Measurements from ENCODE around the gene ELMO3.

Gene ELMO3

DNA sequence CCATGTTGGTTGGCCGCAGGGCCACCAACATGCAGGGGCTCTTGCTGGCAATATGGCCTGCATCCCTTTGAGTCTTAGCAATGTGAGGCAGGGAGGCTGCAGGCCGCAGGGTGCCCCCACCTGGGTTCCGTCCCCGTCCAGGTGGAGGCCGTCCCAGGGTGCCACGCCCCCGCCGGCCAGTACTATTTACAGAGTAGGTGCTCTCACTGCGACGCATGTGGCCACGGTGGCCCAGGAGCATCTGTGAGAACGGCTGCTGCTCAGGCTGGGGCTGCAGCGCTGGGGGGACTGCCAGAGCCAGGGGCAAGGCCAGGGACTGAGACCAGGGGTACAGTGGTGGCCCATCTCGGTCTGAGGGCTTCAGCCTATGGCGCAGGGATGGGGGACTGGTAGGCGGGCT is 18.8 kb upstream of the ELMO3 start:
- DNase-seq (ENCODE audit: low read depth in 2 of 2) = no peak

DNA sequence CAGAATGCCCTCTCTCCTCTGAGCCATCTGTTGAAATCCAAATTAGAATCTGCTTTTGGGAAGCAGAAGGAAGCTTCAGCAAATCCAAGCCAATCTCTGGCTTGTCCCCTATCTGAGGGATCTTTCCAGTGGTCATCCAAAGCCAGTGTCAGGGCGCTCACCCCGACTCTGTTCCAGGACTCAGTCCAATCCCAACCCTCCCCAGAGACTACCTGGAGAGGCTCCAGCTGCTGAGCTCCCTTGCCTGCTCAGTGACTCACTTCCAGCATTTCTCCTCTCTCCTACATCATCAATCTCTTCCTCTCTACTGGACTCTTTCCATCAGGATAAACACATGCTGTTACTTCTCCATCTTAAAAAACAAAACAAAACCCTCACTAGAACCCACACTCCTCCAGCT is 17.6 kb upstream of the ELMO3 start:
- DNase-seq (ENCODE audit: low read depth in 2 of 2) = no peak

DNA sequence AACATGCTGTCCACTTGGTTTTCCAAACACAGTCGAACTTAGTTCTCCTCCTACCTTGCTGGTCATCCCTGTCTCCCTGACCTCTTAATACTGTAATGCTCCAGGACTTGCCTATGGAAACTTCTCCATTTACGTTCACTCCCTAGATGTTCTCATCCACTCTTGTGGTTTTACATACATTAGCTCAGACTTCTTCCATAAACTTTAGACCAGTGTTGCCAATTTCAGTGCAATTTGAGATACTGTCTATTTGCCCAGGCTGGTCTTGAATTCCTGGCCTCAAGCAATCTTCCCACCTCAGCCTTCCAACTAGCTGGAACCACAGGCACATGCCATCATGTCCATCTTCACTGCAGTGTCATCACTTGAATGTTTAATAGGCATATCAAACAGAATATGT is 16.6 kb upstream of the ELMO3 start:
- no peak for DNase-seq (ENCODE audit: low read depth in 2 of 2)

DNA sequence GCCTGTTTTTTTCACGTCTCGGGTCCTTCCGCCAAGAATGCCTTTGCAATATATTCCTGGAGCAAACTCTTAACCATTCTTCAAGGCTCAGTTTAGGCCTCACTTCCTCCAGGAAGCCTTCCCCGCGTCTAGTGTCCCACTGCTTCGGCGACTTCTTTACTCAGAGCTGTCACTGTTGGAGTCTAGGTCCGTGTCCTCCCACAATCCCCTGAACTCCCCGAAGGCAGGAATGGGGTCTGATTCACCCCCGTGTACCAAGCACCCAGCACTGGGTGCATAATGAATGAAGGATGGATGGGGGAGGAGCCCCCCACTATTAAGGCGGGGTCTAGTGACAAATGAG is 15.7 kb upstream of the ELMO3 start:
- DNase-seq (ENCODE audit: low read depth in 2 of 2) = no peak

DNA sequence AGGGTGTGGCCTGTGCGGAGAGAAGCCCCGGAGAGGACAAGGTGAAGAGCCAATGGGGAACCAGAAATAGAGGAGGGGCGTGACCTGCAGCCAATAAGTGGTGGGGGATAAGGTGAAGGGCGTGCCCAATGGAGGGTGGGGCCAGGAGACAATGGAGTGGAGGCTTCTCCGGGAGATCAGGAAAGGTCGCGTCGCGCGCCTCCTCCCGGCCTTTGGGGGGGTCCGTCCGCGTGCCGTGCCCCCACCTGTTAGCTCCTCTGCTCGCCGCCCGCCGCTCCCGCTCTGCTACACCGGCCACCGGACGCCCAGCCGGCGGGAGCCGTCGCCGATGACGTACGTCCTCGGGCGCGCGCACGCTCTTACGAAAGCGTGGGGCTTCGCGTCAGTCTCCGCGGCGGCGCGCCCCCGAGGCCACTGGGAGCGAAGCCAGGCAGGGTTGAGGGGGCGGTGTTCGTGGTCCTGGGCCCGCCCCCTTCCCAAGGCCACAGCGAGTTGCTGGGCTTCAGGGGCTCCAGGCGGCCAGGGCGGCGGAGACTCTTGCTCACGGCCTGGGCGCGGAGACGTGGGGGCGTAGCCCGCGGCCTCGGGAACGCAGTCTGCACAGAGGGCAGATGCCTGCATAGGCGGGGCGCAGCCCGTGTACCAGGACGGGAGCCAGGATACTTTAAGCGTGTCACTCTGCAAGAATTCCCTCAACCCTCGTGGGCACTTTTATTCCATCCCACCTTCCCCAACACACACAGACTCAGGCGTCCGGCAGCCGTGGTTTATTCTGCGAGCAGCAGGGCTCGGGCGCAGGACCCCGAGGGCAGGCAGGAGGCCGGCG is 15.1 kb upstream of the ELMO3 start, which contains the start of gene MATCAP1:
MATCAP1 (minus strand) TSS at position 337 of the 826 bp plus-strand sequence. CDS start 3,353 bp downstream, outside the sequence.
- peak; percentile 78 to 81 for DNase-seq (ENCODE audit: low read depth in 2 of 2)

DNA sequence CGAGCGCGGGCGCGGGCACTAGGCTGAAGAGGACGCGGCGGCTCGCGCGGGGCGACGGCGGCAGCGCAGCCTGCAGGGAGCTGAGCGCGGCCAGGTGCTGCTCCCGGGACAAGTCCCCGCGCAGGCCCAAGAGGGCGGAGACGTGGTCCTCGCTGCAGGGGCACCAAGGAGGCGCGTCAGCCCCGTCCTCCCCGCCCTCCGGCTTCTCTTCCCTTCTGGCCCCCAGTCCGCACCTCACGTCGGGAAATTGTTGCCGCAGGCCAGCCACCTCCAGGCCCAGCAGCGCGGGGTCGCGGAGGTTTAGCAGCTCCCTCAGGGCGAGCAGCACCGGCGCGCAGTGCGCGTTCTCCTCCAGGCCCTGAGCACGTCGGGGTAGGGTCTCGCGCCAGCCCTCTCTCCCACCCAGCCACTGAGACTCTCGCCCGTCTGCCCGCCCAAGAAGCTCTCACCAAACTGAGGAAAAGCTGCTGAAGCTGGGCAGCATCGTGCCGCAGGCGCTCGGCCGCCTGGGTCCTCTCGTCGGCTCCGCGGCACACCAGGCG is 14.4 kb upstream of the ELMO3 start:
- DNase-seq (ENCODE audit: low read depth in 2 of 2) = no peak

DNA sequence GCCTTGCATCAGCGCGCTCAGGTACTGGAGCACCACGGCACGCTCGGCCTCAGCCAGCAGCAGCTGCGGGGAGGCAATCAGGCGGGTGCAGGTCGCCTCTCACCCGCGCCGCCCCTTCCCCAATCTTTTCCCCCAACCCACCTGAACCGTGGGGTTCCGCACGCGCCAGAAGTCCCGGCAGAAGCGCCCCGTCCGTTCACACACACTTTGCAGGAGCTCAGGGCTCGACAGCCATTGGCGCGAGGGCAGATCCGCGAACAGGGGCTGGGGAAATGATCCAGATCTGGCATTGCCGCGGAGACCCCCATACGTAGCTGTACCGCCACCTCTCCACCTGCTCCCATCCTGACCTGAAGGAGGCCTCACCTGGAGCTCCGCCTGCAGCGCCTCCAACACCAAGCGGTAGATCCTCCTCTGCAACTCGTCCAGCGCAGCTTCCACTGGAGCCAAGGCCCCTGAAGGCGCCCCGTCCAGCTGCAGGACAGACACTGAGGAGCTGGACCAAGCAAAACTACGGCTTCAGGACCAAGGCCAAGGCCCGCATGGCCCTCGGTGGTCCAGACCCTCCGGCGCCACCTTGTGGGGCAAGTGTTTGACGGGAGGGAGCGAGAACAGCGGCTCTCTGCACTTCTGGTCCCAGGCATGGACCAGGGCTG is 13.8 kb upstream of the ELMO3 start:
- DNase-seq (ENCODE audit: low read depth in 2 of 2) = peak; percentile 63 to 73

DNA sequence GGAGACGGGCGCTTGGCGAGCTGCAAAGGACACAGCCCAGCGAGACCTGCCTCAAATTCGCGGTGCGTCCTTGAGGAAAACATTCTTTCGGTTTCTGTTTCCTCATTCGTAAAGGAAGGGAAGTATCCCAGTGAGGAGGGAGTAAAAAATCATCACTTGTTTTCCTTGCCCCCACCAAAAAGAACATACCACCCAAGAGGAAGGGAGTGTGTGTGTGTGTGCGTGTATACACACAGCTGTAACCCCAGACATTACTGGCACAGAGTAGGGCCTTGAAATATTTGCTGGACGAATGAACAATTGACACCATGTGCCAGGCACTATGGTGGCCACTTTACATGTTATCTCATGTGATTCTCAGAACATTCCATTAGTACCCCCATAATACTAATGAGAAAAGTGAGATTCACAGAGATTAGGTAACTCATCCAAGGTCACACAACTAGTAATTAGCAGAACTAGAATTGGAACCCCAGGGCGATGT is 13.2 kb upstream of the ELMO3 start:
- no peak for DNase-seq (ENCODE audit: low read depth in 2 of 2)

DNA sequence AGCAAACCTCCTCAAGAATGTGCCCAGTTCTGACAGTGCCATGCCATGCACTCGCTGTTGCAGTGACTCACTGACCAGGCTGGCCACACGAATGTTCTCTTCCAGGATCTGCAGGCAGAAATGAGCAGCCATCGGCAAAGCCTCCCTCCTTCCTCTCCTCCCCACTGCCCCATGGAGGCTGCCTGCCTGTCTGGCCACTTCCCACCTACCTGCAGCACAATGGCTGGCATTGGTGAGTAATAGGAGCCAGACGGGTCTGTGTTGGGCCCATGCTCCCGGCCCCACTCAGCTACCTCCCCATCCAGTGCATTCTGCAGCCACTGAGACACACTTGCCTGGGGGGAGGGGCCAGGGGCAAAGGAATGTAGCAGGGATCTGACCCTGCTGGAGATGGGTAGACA is 12.4 kb upstream of the ELMO3 start:
- no peak for DNase-seq (ENCODE audit: low read depth in 2 of 2)

DNA sequence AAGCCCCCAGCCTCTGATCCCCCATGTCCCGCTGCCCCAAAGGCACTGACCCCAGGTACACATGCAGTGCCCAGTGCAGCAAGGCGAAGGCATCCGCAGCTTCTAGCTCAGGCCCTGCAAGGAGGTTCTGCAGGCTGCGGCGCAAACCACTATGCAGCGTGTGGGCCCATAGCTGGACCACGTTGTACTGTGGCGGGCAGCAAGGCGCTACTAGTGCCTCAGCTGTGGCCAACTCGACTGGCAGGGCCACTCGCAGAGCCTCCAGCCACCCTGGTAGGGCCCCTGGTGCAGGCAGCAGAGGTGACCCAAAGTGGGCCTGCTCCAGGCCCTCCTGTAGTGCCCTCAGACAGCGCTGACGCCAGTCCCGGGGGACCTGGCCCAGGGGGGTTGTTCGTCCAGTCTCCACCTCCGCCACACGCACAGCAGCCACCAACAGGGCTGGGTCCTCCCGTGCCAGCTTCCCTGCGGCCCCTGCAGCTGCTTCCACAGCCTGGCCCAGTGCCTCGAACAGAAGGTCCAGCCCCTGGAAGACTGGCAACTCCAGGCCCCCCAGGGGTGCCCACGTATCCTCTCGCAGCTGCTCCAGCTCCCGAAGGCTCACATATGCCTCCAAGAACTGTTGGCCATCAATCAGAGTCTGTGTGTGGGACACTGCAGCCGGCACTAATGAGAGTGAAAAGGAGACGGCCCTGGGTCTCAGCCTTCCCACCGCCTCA is 11.6 kb upstream of the ELMO3 start:
- DNase-seq (ENCODE audit: low read depth in 2 of 2) = no peak

DNA sequence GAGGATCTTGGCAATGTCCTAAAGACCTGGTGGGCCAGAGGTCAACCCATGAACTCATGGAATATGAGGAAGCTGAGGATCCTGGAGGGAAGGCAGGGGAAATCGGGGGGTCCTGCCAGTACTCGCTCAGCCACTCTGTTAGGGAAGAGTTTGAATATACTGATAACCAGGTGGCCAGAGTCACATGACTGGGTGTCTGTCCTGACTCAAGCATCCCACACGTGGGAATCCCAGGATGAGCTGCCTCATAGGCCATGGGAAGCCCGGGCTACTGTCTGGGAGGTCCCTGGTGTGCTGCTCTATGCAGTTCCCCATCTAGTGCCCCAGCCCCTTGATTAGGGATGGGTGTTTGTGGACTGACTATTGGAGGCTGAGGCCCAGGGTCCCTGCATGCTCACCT is 10.6 kb upstream of the ELMO3 start:
- no peak for DNase-seq (ENCODE audit: low read depth in 2 of 2)

DNA sequence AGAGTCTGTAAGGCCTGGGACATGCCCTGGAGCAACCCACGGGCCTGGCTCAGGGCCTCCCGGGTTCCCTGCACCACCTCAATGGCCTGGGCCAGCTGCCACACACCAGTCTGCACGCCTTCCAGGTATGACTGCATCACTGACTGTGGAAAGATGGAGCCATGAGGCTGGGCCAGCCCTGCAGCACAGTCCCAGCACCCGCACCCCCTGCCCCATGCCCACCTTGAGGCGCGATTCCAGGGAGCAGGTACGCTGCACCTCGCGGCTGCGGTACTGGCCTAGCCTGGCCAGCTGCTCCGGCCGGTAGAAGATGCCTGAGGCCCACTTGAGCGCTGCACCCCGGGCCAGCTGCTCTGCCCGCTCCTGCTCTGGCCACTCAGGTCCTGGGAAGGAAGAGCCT is 10.1 kb upstream of the ELMO3 start:
- no peak for DNase-seq (ENCODE audit: low read depth in 2 of 2)

DNA sequence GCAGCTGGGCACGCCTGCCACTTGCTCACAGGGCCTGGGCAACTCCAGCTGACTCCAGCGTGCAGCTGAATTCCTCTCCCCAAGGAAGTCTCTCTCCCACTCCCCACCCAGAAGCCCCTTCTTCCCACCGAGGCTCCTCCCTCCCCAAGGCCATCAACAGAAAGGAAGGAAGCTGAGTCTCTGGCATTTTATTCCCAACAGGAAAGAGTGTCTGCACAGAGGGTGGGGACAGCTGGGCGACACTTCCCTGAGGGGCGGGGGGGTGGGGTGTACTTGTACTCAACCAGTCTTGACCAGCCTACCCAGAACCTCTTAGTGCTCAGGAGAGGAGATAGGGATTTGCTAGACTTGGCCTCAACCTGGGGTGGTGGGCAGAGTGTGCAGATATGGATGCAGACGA is 8.9 kb upstream of the ELMO3 start, which contains the start of gene EXOC3L1:
EXOC3L1 (minus strand) TSS at position 96 of the 400 bp plus-strand sequence. CDS start 460 bp downstream, outside the sequence.
- no peak for DNase-seq (ENCODE audit: low read depth in 2 of 2)

DNA sequence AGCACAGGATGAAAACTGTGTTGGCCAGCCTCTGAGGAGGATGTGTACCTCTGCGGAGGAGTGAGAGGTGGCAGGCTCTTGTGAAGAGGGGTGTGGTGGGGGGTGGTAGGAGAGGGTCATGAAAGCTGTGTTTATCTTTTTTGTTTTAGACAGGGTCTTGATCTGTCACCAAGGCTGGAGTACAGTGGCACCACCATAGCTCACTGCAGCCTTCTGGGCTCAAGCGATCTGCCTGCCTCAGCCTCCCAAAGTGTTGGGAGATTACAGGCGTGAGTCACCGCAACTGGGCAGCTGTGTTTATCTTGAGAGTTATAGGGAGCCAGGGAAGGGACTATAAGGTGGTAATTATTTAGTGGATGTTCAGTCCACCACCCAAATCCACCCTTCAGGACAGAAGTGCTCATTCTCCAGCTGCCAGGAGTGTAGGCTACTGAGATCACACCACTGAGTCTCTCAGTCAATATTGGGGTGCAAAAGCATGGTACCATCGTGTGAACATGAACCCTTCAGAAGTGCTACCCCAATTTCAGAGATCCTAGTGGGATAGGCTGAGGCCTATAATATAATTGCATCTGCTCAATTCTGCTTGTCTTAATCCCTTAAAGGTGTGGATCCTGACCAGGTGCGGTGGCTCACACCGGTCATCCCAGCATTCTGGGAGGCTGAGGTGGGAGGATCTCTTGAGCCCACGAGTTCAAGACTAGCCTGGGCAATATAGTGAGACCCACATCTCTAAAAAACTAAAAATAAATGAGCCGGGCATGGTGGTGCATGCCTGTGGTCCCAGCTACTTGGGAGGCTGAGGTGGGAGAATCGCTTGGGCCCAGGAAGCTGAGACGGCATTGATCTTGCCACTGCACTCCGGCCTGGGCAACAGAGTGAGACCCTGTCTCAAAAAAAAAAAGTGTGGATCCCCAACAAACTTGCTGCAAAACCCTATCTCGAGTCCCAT is 8.2 kb upstream of the ELMO3 start:
- DNase-seq (ENCODE audit: low read depth in 2 of 2) = no peak

DNA sequence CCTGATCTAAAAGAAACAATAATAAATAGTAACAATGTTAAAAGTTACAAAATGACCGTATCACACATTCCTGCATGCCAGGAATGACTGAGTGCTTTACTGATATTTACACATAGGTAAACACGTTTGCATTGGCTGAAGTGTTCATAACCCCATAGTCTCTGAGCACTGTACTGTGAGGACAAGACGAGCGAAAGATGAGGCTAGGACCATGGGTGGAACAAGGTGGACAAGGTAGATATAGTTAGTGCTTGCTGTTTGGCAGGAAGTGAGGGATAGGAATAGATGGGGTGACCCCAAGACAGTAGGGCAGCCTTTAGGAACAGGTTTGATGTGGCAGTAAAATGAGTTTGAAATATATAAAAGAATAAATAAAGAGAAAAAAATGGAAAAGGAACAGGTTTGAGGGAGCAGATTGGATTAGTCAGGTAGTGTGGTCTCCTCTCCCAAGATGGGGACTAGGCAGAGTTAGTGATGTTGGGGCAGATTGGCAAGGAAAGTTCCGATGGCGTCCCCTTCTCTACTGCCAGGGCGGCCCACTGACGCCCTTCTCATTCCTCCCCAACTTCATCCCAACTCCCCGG is 7.4 kb upstream of the ELMO3 start:
- DNase-seq (ENCODE audit: low read depth in 2 of 2) = no peak

DNA sequence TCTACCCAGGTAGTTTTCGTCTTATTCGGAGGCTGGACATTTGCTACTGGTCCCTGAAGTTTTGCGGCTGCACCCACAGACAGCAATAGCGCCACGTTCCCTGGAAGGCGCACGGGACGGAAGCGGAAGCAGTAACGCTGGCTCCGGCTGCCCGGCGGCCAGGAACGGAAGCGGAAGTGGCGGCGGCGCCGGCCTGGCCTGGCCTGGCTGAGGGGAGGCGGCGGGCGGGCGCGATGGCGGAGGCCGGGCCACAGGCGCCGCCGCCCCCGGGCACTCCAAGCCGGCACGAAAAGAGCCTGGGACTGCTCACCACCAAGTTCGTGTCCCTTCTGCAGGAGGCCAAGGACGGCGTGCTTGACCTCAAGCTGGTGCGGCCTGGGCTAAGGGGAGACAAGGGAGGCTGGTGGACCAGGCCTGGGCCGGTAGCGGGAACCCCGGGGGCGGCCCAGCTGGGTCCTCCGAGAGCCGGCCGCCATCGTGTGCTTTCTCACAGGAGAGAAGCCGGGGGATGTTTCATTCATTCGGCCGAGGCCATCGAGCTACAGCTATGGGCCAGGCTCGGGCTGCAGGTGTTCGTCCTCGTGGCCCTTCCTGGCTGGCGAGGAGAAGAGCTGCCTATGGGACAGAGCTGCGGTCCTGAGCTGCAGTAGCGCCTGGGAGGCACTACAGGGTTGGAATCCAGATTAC is 6.8 kb upstream of the ELMO3 start, which contains the start of gene E2F4:
E2F4 (plus strand) TSS at position 161 of the 687 bp plus-strand sequence; CDS start at position 234, 73 bp downstream.
- peak; percentile 65 to 66 for DNase-seq (ENCODE audit: low read depth in 2 of 2)

DNA sequence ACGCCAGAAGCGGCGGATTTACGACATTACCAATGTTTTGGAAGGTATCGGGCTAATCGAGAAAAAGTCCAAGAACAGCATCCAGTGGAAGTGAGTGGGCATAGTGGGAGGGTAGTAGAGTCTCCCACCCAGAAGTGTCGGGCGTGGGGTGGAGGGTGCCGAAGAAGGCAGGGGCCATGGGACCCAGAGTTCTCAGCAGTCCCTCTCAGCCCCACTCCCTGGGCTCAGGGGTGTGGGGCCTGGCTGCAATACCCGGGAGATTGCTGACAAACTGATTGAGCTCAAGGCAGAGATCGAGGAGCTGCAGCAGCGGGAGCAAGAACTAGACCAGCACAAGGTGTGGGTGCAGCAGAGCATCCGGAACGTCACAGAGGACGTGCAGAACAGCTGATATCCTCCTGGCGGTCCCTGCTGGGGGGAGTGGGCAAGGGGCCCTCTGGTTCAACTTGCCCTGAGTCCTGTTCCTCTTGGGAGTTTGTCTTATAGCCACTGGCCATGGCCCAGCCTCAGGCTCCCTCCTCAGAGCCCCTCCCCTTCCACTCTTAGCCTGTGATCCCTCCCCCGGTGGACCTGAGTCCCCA is 6.1 kb upstream of the ELMO3 start:
- no peak for DNase-seq (ENCODE audit: low read depth in 2 of 2)

DNA sequence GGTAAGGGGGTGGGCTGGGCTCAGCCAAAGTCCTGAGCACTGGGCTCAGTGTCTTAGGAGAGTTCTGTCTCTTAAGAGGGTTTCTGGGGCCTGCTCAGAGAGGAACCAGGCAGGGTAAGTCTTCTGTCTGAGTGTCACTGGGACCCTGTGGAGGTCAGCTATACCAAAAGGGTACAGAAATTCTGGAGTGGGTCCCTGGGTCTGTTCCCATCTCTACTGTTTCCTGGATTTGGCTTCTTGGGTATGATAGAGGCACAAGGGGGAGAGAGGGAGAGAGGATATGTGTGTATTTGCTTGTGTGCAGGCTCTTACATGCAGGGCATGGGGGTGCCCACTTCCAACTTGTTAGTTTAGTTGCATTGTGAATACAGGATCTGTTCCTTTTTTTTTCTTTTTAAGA is 5.4 kb upstream of the ELMO3 start:
- no peak for DNase-seq (ENCODE audit: low read depth in 2 of 2)

DNA sequence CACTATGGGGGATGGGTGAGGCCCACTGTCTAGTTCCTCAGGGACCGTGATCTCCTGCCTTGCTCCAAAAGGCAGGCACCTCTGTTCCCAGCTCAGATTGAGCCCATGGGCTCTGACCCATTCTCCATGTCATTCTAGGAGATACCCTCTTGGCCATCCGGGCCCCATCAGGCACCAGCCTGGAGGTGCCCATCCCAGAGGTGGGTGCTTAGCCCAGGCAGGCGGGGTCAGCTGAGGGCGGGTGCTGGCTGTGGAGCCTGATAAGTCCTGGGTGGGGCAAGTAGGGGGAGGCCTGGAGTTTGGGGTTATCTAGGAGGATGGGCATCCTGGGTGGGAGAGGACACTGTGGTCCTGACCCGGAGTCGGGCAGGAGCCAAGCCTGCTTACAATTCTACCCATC is 4.7 kb upstream of the ELMO3 start:
- no peak for DNase-seq (ENCODE audit: low read depth in 2 of 2)

DNA sequence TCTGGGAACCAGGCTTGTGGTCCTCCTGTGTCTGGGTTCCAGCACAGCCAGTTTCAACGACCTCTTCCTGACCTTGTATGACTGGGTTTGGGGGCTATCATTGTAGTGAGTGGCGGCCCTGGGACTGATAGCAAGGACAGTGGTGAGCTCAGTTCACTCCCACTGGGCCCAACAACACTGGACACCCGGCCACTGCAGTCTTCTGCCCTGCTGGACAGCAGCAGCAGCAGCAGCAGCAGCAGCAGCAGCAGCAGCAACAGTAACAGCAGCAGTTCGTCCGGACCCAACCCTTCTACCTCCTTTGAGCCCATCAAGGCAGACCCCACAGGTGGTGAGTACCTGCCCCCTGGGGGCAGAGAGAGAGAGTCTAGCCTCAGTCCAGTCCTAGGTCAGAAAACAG is 3.3 kb upstream of the ELMO3 start:
- DNase-seq (ENCODE audit: low read depth in 2 of 2) = no peak

Data from stimulated activated CD4-positive, alpha-beta T cell treated with anti-CD3 and anti-CD28 coated beads, Interleukin-1b, Interleukin-23, amount 100 ng/mL, for 1 hour (primary cell).